Keratinocyte (primary cell): Measurements from ENCODE around the gene LPO.

Experiments used
- CTCF ChIP-seq, 3 experiments: IDR thresholded peaks in 1 of 3; conservative IDR thresholded peaks in 1 of 3; optimal IDR thresholded peaks in 1 of 3; 2 replicates in 2 of 3; 3 replicates in 1 of 3; pipeline versions ENCODE3 to v1.5.1; 2011; ENCODE audit warnings: low read length in 3 of 3, mild to moderate bottlenecking in 3 of 3, moderate library complexity in 2 of 3, control low read depth in 1 of 3, inconsistent platforms in 1 of 3; ENCODE audit not compliant: insufficient read depth in 2 of 3; ENCODE audit errors: extremely low read depth in 1 of 3
- EZH2 ChIP-seq: IDR thresholded peaks from one replicate; pipeline ENCODE4 v1.6.1; 2012; ENCODE audit warnings: inconsistent platforms, mild to moderate bottlenecking, low read length, moderate library complexity

GRCh38 chr17:58270476-58271215, 32.3 kb downstream of the LPO start:
- TF ChIP-seq EZH2: no peak
- peak; percentile 26 to 61 (median 35) for TF ChIP-seq CTCF (optimal IDR thresholded peaks at IDR 0.05 in 1 of 3, IDR thresholded peaks at IDR 0.05 in 1 of 3, conservative IDR thresholded peaks at IDR 0.05 in 1 of 3; ENCODE audit: extremely low read depth in 1 of 3, insufficient read depth in 2 of 3, low read length in 3 of 3)
